ENCODE data around the gene ERBB2. TPM values are rescaled to one million over a fixed set of nuclear protein-coding genes. Genes with fewer than 3 reads are reported as not detected.

The ERBB2 gene
- total and polyA plus RNA-seq, 9 of the 15 experiments (the other 6 are each of a cell fraction or from before 2014, with no cell fraction given): 0.74 to 5.6 (median 3.3) TPM

DNA sequence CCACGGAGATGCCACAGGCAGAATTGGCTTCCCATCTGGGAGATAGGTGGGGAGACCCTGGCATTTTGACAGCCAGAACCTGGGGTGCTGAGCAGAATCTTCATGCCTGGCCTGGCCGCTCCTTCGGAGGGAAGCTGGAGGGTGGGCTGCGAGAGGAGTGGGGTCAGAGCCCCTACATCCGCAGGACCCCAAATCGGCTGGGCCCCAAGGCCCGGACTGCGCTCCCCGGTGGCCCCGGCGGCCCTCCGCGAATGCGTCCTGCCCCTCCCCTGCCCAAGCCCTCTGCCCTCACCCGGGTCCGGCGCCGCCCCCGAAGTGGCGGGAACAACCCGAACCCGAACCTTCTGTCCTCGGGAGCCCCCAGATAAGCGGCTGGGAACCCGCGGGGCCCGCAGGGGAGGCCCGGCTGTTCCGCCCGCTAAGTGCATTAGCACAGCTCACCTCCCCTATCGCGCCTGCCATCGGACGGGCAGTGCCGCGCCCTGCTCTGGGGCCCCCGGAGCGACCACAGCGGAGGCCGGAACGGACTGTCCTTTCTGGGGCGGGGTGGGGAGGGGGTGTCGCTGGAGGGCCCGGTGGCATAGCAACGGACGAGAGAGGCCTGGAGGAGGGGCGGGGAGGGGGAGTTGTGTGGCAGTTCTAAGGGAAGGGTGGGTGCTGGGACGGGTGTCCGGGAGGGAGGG, 32.5 kb upstream of the ERBB2 start:
- Histone ChIP-seq H3K4me3 (peak overlapping the region; percentile 51), H3K79me2 (ENCODE audit: control insufficient read depth, insufficient read depth, low read length) (peaks cover 13% of the 10 kb centered on the region; the same call in 2 of the 3 replicates), H3K36me3 (ENCODE audit: control insufficient read depth, insufficient read depth, low read length) (peaks cover 11% of the 10 kb centered on the region; the same call in 1 of the 3 replicates), H3K4me2 (ENCODE audit: insufficient read depth, low read length) (peak overlapping the region; percentile 53), H3K9me3 (replicated peaks; ENCODE audit: control insufficient read depth, insufficient read depth, low read depth, low read length) (no peaks in the 10 kb centered on the region), H3K4me1 (replicated peaks in 1 of 2; ENCODE audit: control insufficient read depth in 2 of 2, insufficient read depth in 2 of 2, low read length in 2 of 2) (peaks cover 33 to 94% of the 10 kb centered on the region in 2 experiments), H4K20me1 (replicated peaks; ENCODE audit: control insufficient read depth, insufficient read depth, low read length) (no peaks in the 10 kb centered on the region; the same call in 1 of the 2 replicates), H2AFZ (ENCODE audit: low read depth, low read length) (peak overlapping the region; percentile 55), H3K27me3 (ENCODE audit: control insufficient read depth in 2 of 2, insufficient read depth in 2 of 2, low read length in 2 of 2) (no peaks in the 10 kb centered on the region), H3K9ac (ENCODE audit: insufficient read depth in 1 of 2, low read depth in 2 of 2, low read length in 2 of 2) (peak overlapping the region; percentile 65 to 93), H3K27ac (ENCODE audit: extremely low read depth, low read depth, low read length) (peak overlapping the region; percentile 74), H3K9me1 (ENCODE audit: control insufficient read depth, insufficient read depth, low read length) (no peaks in the 10 kb centered on the region)
- ChIA-PET POLR2A (interaction anchor here (0.5 to 4.0 kb wide), 10 partner anchors 11 to 939 kb away, joined by 3 to 11 read pairs (median 4); no protein-coding TSS in a partner anchor), CTCF (ENCODE audit: low intra/inter-chr PET ratio) (interaction anchor here (8.3 kb wide), 1 partner anchor 45 kb away, joined by 131 read pairs; no protein-coding TSS in a partner anchor)
- BruUV-seq (replicated peaks): TSS peak; percentile 80
- DNase-seq (ENCODE audit: extremely low read depth in 1 of 4, low spot score in 3 of 4) (peak; percentile 92 to 93 (median 92)), ATAC-seq (peak; percentile 81), FAIRE-seq (no peak)
- in situ Hi-C loops (cut with MboI): no loop called here
- intact Hi-C loops (cut with micrococcal nuclease): no loop called here
- WGBS (ENCODE audit: insufficient coverage, low coverage, missing lambda C conversion rate): 0% methylated on average over 28 of the region's 49 CpGs
- TF ChIP-seq L3MBTL2 (IDR thresholded peaks at IDR 0.05) (0 out of 2 replicates have a peak, but pooled peaks have one; percentile 35), CHD2 (IDR thresholded peaks at IDR 0.05; ENCODE audit: low read depth, low read length) (peak; percentile 9; the same call in 1 of the 2 replicates), ZNF24 (IDR thresholded peaks at IDR 0.05) (no peak), ZNF830 (CRISPR knock-in tag; IDR thresholded peaks at IDR 0.05) (peak; percentile 62; the same call in 1 of the 2 replicates), GATA2 (CRISPR knock-in tag; IDR thresholded peaks at IDR 0.05) (peak; percentile 88), POLR3A (IDR thresholded peaks at IDR 0.05; ENCODE audit: borderline replicate concordance, extremely low read depth, insufficient read depth, insufficient read length) (no peak), NCOR1 (IDR thresholded peaks at IDR 0.05) (peak; percentile 84), HNRNPLL (IDR thresholded peaks at IDR 0.05; ENCODE audit: low read depth, low read length, poor library complexity, severe bottlenecking) (peak; percentile 18)
- TF ChIP-seq, protein P1, sequence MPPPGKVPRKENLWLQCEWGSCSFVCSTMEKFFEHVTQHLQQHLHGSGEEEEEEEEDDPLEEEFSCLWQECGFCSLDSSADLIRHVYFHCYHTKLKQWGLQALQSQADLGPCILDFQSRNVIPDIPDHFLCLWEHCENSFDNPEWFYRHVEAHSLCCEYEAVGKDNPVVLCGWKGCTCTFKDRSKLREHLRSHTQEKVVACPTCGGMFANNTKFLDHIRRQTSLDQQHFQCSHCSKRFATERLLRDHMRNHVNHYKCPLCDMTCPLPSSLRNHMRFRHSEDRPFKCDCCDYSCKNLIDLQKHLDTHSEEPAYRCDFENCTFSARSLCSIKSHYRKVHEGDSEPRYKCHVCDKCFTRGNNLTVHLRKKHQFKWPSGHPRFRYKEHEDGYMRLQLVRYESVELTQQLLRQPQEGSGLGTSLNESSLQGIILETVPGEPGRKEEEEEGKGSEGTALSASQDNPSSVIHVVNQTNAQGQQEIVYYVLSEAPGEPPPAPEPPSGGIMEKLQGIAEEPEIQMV (tag; conservative IDR thresholded peaks at IDR 0.05; ENCODE audit: low read depth): peak; percentile 93
- TF ChIP-seq, protein P2, sequence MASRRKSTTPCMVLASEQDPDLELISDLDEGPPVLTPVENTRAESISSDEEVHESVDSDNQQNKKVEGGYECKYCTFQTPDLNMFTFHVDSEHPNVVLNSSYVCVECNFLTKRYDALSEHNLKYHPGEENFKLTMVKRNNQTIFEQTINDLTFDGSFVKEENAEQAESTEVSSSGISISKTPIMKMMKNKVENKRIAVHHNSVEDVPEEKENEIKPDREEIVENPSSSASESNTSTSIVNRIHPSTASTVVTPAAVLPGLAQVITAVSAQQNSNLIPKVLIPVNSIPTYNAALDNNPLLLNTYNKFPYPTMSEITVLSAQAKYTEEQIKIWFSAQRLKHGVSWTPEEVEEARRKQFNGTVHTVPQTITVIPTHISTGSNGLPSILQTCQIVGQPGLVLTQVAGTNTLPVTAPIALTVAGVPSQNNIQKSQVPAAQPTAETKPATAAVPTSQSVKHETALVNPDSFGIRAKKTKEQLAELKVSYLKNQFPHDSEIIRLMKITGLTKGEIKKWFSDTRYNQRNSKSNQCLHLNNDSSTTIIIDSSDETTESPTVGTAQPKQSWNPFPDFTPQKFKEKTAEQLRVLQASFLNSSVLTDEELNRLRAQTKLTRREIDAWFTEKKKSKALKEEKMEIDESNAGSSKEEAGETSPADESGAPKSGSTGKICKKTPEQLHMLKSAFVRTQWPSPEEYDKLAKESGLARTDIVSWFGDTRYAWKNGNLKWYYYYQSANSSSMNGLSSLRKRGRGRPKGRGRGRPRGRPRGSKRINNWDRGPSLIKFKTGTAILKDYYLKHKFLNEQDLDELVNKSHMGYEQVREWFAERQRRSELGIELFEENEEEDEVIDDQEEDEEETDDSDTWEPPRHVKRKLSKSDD (conservative IDR thresholded peaks at IDR 0.05; ENCODE audit: low read length): no peak
- TF ChIP-seq, protein P3, sequence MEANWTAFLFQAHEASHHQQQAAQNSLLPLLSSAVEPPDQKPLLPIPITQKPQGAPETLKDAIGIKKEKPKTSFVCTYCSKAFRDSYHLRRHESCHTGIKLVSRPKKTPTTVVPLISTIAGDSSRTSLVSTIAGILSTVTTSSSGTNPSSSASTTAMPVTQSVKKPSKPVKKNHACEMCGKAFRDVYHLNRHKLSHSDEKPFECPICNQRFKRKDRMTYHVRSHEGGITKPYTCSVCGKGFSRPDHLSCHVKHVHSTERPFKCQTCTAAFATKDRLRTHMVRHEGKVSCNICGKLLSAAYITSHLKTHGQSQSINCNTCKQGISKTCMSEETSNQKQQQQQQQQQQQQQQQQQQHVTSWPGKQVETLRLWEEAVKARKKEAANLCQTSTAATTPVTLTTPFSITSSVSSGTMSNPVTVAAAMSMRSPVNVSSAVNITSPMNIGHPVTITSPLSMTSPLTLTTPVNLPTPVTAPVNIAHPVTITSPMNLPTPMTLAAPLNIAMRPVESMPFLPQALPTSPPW (CRISPR knock-in tag; IDR thresholded peaks at IDR 0.05): peak; percentile 94
- TF ChIP-seq, protein P4, sequence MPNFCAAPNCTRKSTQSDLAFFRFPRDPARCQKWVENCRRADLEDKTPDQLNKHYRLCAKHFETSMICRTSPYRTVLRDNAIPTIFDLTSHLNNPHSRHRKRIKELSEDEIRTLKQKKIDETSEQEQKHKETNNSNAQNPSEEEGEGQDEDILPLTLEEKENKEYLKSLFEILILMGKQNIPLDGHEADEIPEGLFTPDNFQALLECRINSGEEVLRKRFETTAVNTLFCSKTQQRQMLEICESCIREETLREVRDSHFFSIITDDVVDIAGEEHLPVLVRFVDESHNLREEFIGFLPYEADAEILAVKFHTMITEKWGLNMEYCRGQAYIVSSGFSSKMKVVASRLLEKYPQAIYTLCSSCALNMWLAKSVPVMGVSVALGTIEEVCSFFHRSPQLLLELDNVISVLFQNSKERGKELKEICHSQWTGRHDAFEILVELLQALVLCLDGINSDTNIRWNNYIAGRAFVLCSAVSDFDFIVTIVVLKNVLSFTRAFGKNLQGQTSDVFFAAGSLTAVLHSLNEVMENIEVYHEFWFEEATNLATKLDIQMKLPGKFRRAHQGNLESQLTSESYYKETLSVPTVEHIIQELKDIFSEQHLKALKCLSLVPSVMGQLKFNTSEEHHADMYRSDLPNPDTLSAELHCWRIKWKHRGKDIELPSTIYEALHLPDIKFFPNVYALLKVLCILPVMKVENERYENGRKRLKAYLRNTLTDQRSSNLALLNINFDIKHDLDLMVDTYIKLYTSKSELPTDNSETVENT (CRISPR knock-in tag; IDR thresholded peaks at IDR 0.05): peak; percentile 43; the same call in 1 of the 2 replicates
